HFFc6 (cell line): Measurements from ENCODE around the gene FOXJ3. TPM values are rescaled to one million over a fixed set of nuclear protein-coding genes. Genes with fewer than 3 reads are reported as not detected.
A peak's percentile ranks its signal among the peaks of the same experiment; 100 is the strongest.

Experiments
- DNase-seq: peaks from one replicate; pipeline ENCODE4 v3.0.0-alpha.2; 2018
- H3K27ac Mint-ChIP-seq: 2 replicates; pipeline ENCODE4 v1.8.0; 2020; ENCODE audit warnings: mild to moderate bottlenecking, mixed read lengths
- H3K27me3 Mint-ChIP-seq: 2 replicates; pipeline ENCODE4 v1.8.0; 2021; ENCODE audit warnings: mild to moderate bottlenecking, moderate library complexity, mixed read lengths; ENCODE audit not compliant: insufficient read depth
- H3K36me3 Mint-ChIP-seq: 2 replicates; pipeline ENCODE4 v1.8.0; 2021; ENCODE audit warnings: low read depth, mixed read lengths
- H3K4me1 Mint-ChIP-seq: 2 replicates; pipeline ENCODE4 v1.8.0; 2020; ENCODE audit warnings: low read depth, mixed read lengths
- H3K4me3 Mint-ChIP-seq: 2 replicates; pipeline ENCODE4 v1.8.0; 2020; ENCODE audit warnings: mild to moderate bottlenecking, moderate library complexity, mixed read lengths
- H3K9me3 Mint-ChIP-seq: 2 replicates; pipeline ENCODE4 v1.8.0; 2020; ENCODE audit warnings: mild to moderate bottlenecking, mixed read lengths
- total RNA-seq, 6 experiments: library from RNA; stranded (reverse); fragmentation: NEBNext Ultra II Directional; extraction: Animal tissue kit (Norgen Biotek cat#: 25700); gene quantifications; 2 replicates in 1 of 6; 3 replicates in 5 of 6; pipeline ENCODE4 v1.2.3, GENCODE V29; 2021
- TF ChIP-seq, protein P1 (sequence below): fragments of 200-600 bp; sonication (generic); IDR thresholded peaks from 2 replicates; pipeline ENCODE4 v1.5.0; 2021; ENCODE audit warnings: antibody characterized with exemption, mild to moderate bottlenecking

The FOXJ3 gene
- total RNA-seq, 6 experiments from 2014 or later, result 24.5 to 31.3 (median 28.9) TPM

DNA sequence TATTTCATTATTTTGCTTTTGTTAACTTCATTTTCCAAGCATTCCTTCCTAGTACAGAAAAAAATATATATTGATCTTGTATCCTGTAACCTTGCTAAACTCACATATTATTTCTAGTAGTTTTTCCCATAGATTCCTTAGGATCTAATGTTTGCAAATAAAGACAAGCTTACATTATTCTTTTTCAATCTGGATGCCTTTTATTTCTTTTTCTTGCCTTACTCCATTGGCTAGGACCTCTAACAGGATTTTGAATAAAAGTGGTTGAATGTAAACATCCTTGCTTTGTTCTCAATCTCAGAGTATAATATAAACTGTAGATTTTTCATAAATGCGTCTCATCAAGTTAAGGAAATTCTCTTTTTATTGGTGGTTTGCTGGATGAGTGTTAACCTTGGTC lies 96.0 kb downstream of the FOXJ3 start:
- peaks cover 50% of the 10 kb centered on the region for H3K9me3 Mint-ChIP-seq
- no peak for DNase-seq
- H3K4me1 Mint-ChIP-seq, result peaks cover 32% of the 10 kb centered on the region
- H3K27me3 Mint-ChIP-seq, result no peaks in the 10 kb centered on the region
- H3K4me3 Mint-ChIP-seq, result no peak overlapping the region
- H3K36me3 Mint-ChIP-seq, result peaks cover 78% of the 10 kb centered on the region
- TF ChIP-seq, protein P1, sequence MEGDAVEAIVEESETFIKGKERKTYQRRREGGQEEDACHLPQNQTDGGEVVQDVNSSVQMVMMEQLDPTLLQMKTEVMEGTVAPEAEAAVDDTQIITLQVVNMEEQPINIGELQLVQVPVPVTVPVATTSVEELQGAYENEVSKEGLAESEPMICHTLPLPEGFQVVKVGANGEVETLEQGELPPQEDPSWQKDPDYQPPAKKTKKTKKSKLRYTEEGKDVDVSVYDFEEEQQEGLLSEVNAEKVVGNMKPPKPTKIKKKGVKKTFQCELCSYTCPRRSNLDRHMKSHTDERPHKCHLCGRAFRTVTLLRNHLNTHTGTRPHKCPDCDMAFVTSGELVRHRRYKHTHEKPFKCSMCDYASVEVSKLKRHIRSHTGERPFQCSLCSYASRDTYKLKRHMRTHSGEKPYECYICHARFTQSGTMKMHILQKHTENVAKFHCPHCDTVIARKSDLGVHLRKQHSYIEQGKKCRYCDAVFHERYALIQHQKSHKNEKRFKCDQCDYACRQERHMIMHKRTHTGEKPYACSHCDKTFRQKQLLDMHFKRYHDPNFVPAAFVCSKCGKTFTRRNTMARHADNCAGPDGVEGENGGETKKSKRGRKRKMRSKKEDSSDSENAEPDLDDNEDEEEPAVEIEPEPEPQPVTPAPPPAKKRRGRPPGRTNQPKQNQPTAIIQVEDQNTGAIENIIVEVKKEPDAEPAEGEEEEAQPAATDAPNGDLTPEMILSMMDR, result no peak
- H3K27ac Mint-ChIP-seq, result no peak overlapping the region

DNA sequence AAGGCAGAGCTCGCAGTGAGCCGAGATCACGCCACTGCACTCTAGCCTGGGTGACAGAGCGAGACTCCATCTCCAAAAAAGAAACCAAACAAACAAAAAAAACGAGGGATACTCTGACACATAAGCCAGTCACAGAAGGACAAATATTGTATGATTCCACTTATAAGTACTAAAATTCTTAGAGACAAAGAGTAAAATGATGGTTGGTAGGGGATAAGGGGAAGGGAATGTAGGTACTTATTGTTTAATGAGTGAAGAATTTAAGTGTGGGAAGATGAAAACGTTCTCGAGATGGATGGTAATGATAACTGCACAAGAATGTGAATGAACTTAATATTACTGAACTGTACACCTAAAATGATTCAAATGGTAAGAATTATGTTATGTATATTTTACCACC lies 103.8 kb downstream of the FOXJ3 start:
- Mint-ChIP-seq H3K4me1 (peaks cover 39% of the 10 kb centered on the region), H3K9me3 (peaks cover 17% of the 10 kb centered on the region), H3K27me3 (no peaks in the 10 kb centered on the region; the same call in 1 of the 2 replicates), H3K4me3 (peak overlapping the region; percentile 7), H3K36me3 (peaks cover 25% of the 10 kb centered on the region), H3K27ac (peak overlapping the region; percentile 56)
- DNase-seq, result no peak
- TF ChIP-seq, protein P1, result no peak

- Mint-ChIP-seq H3K36me3 (peaks cover 2% of the 10 kb centered on the region), H3K4me1 (peaks cover 48% of the 10 kb centered on the region), H3K27ac (peak overlapping the region; percentile 15; the same call in 1 of the 2 replicates)
Observed at GRCh38 chr1:42228938-42229337, 106.1 kb downstream of the FOXJ3 start.

DNA sequence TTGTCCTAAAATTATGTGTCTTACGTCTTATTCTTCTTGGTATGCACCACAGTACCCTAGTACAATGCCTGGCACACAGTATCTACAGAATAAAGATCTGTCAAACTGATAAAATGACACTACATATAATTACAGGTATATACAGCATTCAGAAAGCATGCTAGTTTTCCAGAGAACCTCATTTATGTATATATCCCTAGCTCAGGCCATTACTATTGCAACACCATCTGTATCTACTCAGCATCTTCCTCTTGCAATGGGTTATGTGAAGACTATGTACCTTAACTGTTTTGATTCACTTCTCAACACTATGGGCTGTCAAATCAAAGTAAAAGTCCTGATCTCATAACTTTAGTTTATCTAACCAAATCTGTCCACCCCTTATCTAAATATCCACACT lies 112.0 kb downstream of the FOXJ3 start:
- 0 out of 2 replicates have a peak overlapping the region, but pooled peaks have one; percentile 4 for H3K27ac Mint-ChIP-seq
- TF ChIP-seq, protein P1, result no peak

More at GRCh38 chr1:42228938-42229337, 106.1 kb downstream of the FOXJ3 start:
- Mint-ChIP-seq H3K27me3 (no peaks in the 10 kb centered on the region; the same call in 1 of the 2 replicates), H3K4me3 (no peak overlapping the region), H3K9me3 (peaks cover 2% of the 10 kb centered on the region)
- TF ChIP-seq, protein P1, result no peak
- DNase-seq, result no peak

DNA sequence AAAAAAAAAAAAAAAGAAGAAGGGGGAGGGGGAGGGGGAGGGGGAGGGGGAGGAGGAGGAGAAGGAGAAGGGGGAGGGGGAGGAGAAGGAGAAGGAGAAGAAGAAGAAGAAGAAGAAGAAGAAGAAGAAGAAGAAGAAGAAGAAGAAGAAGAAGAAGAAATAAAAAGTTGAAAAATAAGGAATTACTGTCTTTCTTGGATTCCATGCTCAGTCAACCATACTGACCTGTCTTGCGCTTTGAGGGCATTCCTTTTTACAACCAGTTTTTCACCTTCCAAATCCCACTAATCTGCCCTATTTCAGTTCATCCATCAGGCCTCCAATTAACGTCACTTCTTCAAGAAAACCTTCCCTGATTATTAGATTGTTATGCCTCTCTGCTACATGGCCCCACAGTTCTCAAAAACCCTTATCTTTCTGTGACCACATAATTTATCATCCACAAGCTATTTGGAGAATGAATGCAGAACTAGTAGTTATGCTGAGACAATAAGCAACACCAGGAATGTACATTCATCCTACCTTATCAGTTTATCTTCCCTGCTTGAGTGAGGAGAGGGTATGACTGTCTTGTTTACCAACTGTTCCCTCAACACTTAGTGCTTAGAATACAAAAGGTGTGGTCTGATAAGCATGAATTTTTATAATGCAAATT lies 113.0 kb downstream of the FOXJ3 start:
- peaks cover 17% of the 10 kb centered on the region; the same call in 1 of the 2 replicates for H3K36me3 Mint-ChIP-seq
- peaks cover 68% of the 10 kb centered on the region for H3K4me1 Mint-ChIP-seq
- DNase-seq, result peak; percentile 79
- H3K4me3 Mint-ChIP-seq, result peak overlapping the region; percentile 38
- TF ChIP-seq, protein P1, result no peak
- H3K9me3 Mint-ChIP-seq, result no peaks in the 10 kb centered on the region
- H3K27ac Mint-ChIP-seq, result peak overlapping the region; percentile 73
- H3K27me3 Mint-ChIP-seq, result no peaks in the 10 kb centered on the region

More for the DNA sequence above, 112.0 kb downstream of the FOXJ3 start:
- Mint-ChIP-seq H3K27me3 (no peaks in the 10 kb centered on the region), H3K9me3 (no peaks in the 10 kb centered on the region), H3K4me3 (no peak overlapping the region), H3K36me3 (peaks cover 10% of the 10 kb centered on the region; the same call in 1 of the 2 replicates), H3K4me1 (peaks cover 68% of the 10 kb centered on the region)
- no peak for DNase-seq
